ENCODE measurements around the gene PLCB1. TPM values are rescaled to one million over a fixed set of nuclear protein-coding genes. Genes with fewer than 3 reads are reported as not detected.

Gene PLCB1
- total and polyA plus RNA-seq, 10 of the 15 experiments (the other 5 are each of a cell fraction or from before 2014, with no cell fraction given), result 0.05 to 5.3 (median 0.17) TPM; not detected in 1

DNA sequence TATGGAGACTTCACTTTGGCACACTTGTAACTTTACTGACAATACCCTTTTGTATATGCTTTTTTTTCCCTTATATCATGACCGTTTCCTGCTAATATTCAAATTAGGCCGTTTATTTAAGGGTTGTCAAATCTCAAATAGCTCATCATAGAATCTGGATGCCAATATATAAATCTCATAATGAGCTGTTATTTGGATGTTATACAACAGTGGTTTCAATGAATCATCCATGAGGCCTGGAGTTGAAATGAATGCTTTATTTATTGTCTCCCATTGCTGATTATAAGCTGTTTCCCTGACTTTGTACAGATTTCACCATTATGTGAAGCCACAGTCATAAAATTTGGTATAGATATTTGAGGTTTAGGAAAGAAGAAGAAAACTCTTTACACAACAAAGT is 256.1 kb downstream of the PLCB1 start:
- Histone ChIP-seq H3K4me2 (ENCODE audit: control insufficient read depth, insufficient read depth) (no peak overlapping the region), H3K79me2 (ENCODE audit: control insufficient read depth, insufficient read depth, low read length) (no peaks in the 10 kb centered on the region), H3K4me1 (ENCODE audit: control insufficient read depth, insufficient read depth, low read length) (no peaks in the 10 kb centered on the region), H3K36me3 (ENCODE audit: control insufficient read depth in 2 of 2, insufficient read depth in 2 of 2, low read length in 1 of 2) (no peaks in the 10 kb centered on the region), H3K27ac (ENCODE audit: control insufficient read depth, insufficient read depth) (no peak overlapping the region), H2AFZ (ENCODE audit: control insufficient read depth, low read depth, low read length) (no peak overlapping the region), H3K27me3 (replicated peaks in 1 of 2; ENCODE audit: control insufficient read depth in 2 of 2, insufficient read depth in 2 of 2, low read length in 1 of 2) (no peaks in the 10 kb centered on the region), H3K9me3 (replicated peaks; ENCODE audit: control insufficient read depth, insufficient read depth, low read length) (no peaks in the 10 kb centered on the region), H4K20me1 (ENCODE audit: control insufficient read depth, insufficient read depth) (no peaks in the 10 kb centered on the region), H3K9ac (ENCODE audit: control insufficient read depth, insufficient read depth, low read length) (no peak overlapping the region), H3K4me3 (no peak overlapping the region)
- ChIA-PET SMC1A (ENCODE audit: uncharacterized antibody, unreplicated experiment) (interaction anchor here (0.6 to 6.1 kb wide), 19 partner anchors 11 to 1293 kb away, joined by 3 to 43 read pairs (median 4); partner anchors contain the start of gene PLCB1), POLR2A (interaction anchor here (0.8 kb wide), 1 partner anchor 10 kb away, joined by 3 read pairs; no protein-coding TSS in a partner anchor), CTCF (interaction anchor here (0.6 to 5.9 kb wide), 28 partner anchors 10 to 452 kb away, joined by 3 to 36 read pairs (median 6); no protein-coding TSS in a partner anchor), RAD21 (ENCODE audit: unreplicated experiment) (interaction anchor here (0.6 to 2.1 kb wide), 8 partner anchors 12 to 1604 kb away, joined by 3 to 6 read pairs (median 4); partner anchors contain the start of gene PLCB1)
- TF ChIP-seq PAX5 (IDR thresholded peaks at IDR 0.05; ENCODE audit: borderline replicate concordance, low read depth, low read length) (no peak), YY1 (IDR thresholded peaks at IDR 0.05; ENCODE audit: low read depth, low read length) (no peak), SMAD5 (IDR thresholded peaks at IDR 0.05; ENCODE audit: low read depth) (no peak), NFYB (IDR thresholded peaks at IDR 0.05; ENCODE audit: insufficient read depth, low read depth, low read length) (no peak), PML (IDR thresholded peaks at IDR 0.05; ENCODE audit: low read length) (no peak), RCOR1 (conservative IDR thresholded peaks at IDR 0.05; ENCODE audit: low read depth, low read length) (no peak), CBX5 (IDR thresholded peaks at IDR 0.05; ENCODE audit: low read depth) (no peak), NFXL1 (IDR thresholded peaks at IDR 0.05; ENCODE audit: borderline replicate concordance) (no peak)
- TF ChIP-seq, protein P1, sequence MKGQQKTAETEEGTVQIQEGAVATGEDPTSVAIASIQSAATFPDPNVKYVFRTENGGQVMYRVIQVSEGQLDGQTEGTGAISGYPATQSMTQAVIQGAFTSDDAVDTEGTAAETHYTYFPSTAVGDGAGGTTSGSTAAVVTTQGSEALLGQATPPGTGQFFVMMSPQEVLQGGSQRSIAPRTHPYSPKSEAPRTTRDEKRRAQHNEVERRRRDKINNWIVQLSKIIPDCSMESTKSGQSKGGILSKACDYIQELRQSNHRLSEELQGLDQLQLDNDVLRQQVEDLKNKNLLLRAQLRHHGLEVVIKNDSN (IDR thresholded peaks at IDR 0.05; ENCODE audit: borderline replicate concordance, extremely low read length, insufficient read depth, low read depth, low read length), result no peak
- ATAC-seq (no peak), DNase-seq (ENCODE audit: low read depth, low spot score) (no peak), FAIRE-seq (no peak)
- in situ Hi-C loops (cut with MboI), result loop anchor here (10.0 kb wide), 1 partner anchor 253 kb away; the partner anchor contains the start of gene PLCB1
- intact Hi-C loops (cut with micrococcal nuclease; ENCODE audit: unreplicated experiment), result loop anchor here (1.0 to 10.0 kb wide), 3 partner anchors 83 to 453 kb away; no protein-coding TSS in a partner anchor
- BruUV-seq (replicated peaks), result no TSS peak
- WGBS (ENCODE audit: insufficient coverage, insufficient replicate concordance, low lambda C conversion rate, missing lambda C conversion rate), result 23% methylated on average over 2 of the region's 2 CpGs
